Hepatic stellate cell (primary cell): ENCODE results near the gene RAB13.

ENCODE experiments used
- DNase-seq: peaks from one replicate; pipeline ENCODE4 v3.0.0; 2011; ENCODE audit warnings: low spot score

RAB13 gene

GRCh38 chr1:153954826-153955225 lies 31.3 kb downstream of the RAB13 start:
- no peak for DNase-seq

GRCh38 chr1:153953859-153954365 lies 32.2 kb downstream of the RAB13 start:
- DNase-seq: no peak

- DNase-seq: no peak
These were observed 34.3 kb downstream of the RAB13 start for GRCh38 chr1:153951801-153952200.

- DNase-seq: no peak
These were observed 35.0 kb downstream of the RAB13 start for GRCh38 chr1:153951183-153951582.

GRCh38 chr1:153946622-153947241 lies 39.4 kb downstream of the RAB13 start, which contains the start of gene DENND4B:
DENND4B (minus strand) TSS chr1:153946718; CDS start chr1:153944374, 2,344 bp downstream.
- peak; percentile 98 for DNase-seq

GRCh38 chr1:153945795-153946621 lies 40.1 kb downstream of the RAB13 start:
- DNase-seq: peak; percentile 79

- peak; percentile 58 for DNase-seq
These were observed 40.9 kb downstream of the RAB13 start for GRCh38 chr1:153945131-153945794.

- no peak for DNase-seq
These were observed 41.4 kb downstream of the RAB13 start for GRCh38 chr1:153944827-153945117.

GRCh38 chr1:153944005-153944826 lies 41.9 kb downstream of the RAB13 start:
- DNase-seq: no peak

- DNase-seq: no peak
These were observed 43.2 kb downstream of the RAB13 start for GRCh38 chr1:153942766-153943549.

GRCh38 chr1:153941826-153942725 lies 44.1 kb downstream of the RAB13 start:
- DNase-seq: no peak

- DNase-seq: no peak
These were observed 45.4 kb downstream of the RAB13 start for GRCh38 chr1:153940756-153941155.

- no peak for DNase-seq
These were observed 46.7 kb downstream of the RAB13 start for GRCh38 chr1:153939476-153939875.

GRCh38 chr1:153938996-153939395 lies 47.1 kb downstream of the RAB13 start:
- DNase-seq: no peak

- no peak for DNase-seq
These were observed 48.8 kb downstream of the RAB13 start for GRCh38 chr1:153937331-153937730.

GRCh38 chr1:153936011-153936802 lies 49.9 kb downstream of the RAB13 start:
- DNase-seq: no peak

- no peak for DNase-seq
These were observed 51.4 kb downstream of the RAB13 start for GRCh38 chr1:153934746-153935145.

- no peak for DNase-seq
These were observed 52.2 kb downstream of the RAB13 start for GRCh38 chr1:153933955-153934354.

GRCh38 chr1:153933430-153933829 lies 52.7 kb downstream of the RAB13 start:
- DNase-seq: no peak
